Stimulated activated CD8-positive, alpha-beta memory T cell treated with anti-CD3 and anti-CD28 coated beads, Interleukin-4, amount 100 ng/mL, for 1 hour (primary cell): ENCODE data around the gene CHST11.

Experiments
- DNase-seq, 2 donors: peaks; one replicate each; pipeline ENCODE4 v3.0.0-alpha.2; 2020; ENCODE audit warnings: low read depth in 2 of 2, low spot score in 1 of 2

CHST11 gene

GRCh38 chr12:104579718-104580495 is 123.2 kb downstream of the CHST11 start:
- DNase-seq, result no peak

DNA sequence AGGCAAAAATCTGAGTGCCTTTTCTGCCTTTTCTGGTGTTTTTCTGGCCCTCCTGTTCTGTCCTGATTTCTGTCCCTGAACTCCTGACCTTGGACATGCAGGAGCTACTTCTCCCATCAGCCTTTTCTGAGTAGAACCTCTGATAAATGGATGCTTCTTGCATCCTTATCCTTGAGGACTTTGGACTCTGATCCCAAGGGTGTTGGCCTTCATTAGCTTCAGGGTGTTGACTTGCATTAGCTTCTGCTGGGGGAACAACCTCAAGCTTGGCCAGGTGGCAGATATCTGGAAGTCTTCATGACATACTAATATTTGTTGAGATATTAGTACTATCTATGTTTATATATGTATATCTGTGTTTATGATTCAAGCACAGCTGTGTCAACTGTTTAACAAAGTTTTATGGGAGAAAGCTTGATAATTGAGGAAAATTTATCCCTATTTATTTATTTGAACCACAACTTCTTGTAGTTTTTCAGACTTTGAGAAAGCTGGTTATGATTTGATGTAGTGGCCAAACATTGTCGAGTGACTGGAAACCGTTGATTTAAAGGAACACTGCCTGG is 124.3 kb downstream of the CHST11 start:
- DNase-seq, result no peak

DNA sequence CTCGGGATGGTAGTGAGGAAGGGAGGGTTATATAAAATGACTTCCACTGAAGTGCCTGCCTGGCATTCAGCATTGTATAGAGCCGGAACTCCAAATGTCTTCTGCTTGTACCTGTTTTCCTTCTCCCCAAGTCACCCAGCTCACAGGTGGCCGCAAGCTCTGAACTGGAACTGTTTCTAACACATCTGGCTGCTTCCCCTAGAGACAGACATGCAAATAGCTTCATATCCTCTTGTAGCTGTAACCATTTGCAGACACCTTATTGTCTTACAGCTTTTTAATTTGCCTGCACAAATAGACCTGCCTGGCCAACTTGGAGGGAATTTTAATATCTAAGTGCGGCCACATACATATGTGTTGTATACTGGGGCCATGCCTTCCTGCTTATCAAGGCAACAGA is 126.0 kb downstream of the CHST11 start:
- no peak for DNase-seq

- no peak for DNase-seq
Observed at GRCh38 chr12:104583301-104583700, 126.6 kb downstream of the CHST11 start.

GRCh38 chr12:104585448-104586055 is 128.8 kb downstream of the CHST11 start:
- no peak for DNase-seq

DNA sequence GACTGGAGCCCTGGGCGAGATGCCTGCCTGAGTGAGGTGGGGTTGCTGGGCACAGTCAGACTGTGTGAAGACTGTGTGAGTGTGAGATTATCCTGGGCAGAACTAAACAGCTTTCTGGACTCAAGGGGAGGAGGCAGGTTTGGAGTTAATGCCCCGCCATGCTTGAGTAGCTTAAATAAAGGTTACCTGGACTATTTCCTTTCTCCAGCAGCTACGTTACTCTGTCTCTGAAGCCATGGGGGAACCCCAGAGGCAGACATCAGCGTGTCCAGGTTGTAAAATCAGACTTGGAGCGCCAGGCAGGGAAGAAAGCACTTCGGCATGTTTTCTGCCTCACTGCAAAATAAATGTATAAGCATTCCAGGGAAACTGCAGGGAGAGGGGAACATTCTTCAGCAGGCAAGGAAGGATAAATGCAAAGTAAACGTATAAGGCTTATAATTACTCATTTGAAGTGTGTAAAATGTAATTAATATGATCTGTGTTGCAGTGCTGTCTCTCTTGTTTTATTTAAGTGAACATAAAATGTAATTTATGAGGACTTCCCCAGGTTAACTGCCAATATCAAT is 129.7 kb downstream of the CHST11 start:
- DNase-seq, result no peak

GRCh38 chr12:104588047-104588920 is 131.5 kb downstream of the CHST11 start:
- no peak for DNase-seq

- DNase-seq, result no peak
Observed at GRCh38 chr12:104588921-104589590, 132.3 kb downstream of the CHST11 start.

DNA sequence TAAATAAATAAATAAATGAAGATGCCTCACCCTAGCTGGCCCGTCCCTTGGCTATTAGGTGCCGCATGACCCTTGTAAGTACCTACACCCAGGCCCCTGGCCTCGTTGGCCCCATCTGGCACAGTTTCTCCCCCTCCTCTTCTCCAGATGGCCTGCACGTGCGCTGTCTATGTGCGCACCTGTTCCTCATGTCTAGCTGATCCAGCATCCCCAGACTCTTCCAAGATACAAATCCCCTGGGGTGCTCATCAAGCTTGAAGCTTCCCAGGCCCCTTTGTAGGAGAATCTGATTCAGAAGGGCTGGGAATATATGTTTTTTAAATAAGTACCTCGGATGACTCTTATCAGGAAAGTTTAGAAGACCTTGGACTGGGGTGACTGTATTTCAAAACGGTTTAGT is 133.3 kb downstream of the CHST11 start:
- no peak for DNase-seq

DNA sequence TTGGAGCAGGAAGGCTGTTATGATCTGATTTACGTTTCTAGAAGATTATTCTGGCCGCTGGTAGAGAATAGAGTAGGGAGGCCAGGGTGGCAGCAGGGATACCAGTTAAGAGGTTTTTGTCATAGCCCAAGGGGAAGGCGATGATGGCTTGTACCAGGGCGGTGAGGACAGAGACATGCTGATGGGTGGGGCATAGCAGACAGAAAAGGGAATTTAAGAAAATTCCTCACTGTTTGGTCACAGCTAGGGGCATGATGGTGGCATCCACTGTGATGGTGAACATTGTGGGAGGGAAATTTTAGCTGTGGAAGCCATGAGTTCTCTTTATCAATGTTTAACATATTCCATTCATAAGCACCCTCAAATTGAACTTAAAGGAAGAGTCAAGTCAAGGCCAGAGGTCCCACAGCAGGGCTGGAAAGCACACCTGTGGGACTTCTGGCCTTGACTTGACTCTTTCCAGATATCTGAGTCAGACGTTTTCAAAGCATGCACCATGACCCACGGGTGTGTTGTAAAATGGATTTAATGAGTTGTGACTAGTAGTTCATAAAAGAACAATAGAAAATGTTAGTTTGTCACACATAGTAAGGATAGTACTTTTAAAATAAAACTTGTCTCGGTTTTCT is 134.6 kb downstream of the CHST11 start:
- DNase-seq, result no peak

- no peak for DNase-seq
Observed at GRCh38 chr12:104593482-104593881, 136.7 kb downstream of the CHST11 start.

- no peak for DNase-seq
Observed at GRCh38 chr12:104596134-104596799, 139.5 kb downstream of the CHST11 start.

- DNase-seq, result no peak
Observed at GRCh38 chr12:104596898-104597843, 140.4 kb downstream of the CHST11 start.

- DNase-seq, result no peak
Observed at GRCh38 chr12:104598342-104599271, 141.9 kb downstream of the CHST11 start.

DNA sequence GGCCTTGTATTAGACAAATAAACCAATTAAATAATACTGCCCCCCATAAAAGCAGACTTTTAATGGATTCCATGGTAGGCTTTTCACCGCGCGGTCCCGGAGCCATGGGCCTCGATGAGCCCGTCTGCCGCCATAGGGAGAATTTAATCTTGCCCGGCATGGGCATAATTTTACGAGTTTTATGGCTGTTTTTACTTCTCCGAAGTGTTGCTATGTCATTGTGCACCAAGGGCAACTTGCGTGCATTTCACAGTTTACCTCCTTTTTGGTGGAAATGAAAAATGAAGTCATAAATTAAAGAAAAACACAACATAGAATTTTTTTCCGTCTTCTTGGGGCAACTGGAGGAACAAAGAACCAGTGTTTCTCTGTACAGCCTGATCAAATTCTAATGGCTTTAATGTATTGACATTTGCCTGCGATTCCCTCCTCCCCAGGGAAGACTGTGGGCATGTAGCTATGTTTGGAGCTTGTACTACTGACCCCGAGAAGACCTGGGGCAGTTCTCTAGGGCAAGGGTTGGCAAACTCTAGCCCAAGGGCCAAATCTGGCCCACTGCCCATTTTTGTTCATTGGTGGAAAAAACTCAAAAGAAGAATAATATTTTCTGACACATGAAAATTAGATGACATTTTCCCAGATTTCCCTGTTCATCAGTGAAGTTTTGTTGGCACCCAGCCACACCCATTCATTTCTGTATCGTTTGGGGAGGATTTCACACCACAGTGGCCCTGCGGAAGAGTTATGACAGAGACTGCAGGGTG is 142.7 kb downstream of the CHST11 start:
- no peak for DNase-seq

DNA sequence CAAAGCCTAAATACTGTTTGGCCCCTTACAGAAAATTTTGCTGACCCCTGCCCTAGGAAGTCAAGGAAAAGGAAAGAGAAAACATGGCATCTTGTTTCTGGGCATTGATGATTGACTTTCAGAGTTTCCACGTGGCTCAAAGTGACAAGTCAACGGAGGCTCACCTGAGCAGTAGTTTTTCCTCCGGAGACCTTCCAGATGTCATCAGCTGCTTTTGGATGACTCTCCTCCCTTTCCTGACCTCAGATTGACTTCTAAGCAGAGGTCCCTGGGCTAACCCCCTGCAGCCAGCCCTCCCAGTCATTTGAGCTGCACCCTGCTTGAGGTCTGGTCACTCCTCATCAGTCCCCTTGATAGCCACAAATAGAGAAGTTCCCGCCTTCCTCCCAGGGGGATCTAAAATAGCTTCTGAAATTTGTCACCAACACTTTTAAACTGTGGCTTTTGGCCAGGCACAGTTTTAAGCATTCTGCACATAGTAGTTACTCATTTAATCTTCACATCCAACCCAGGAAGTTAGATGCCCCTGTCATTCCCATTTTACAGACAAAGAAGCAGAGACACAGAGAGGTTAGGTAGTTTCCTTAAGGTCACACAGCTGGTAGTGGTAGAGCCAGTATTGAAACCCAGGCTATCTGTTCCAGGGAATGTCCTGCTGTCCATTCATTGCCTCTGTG is 143.4 kb downstream of the CHST11 start:
- DNase-seq, result no peak
